Thymus (tissue), 14 donors: ENCODE measurements around the gene RPS17. TPM values are rescaled to one million over a fixed set of nuclear protein-coding genes. Genes with fewer than 3 reads are reported as not detected.

ENCODE experiments used
- DNase-seq, 9 donors: peaks; one replicate each; pipeline ENCODE4 v3.0.0-alpha.2; 2013; ENCODE audit warnings: low spot score in 9 of 9, low read depth in 6 of 9, missing footprints in 1 of 9
- H3K27ac ChIP-seq, 2 donors: one replicate each; pipeline ENCODE4 v1.5.1; 2013; ENCODE audit warnings: control low read depth in 1 of 2, low read depth in 1 of 2, low read length in 1 of 2, mild to moderate bottlenecking in 1 of 2, moderate library complexity in 1 of 2
- H3K27me3 ChIP-seq, 2 donors: one replicate each; pipeline ENCODE4 v1.5.1; 2013; ENCODE audit warnings: low read length in 1 of 2; ENCODE audit not compliant: control insufficient read depth in 2 of 2, insufficient read depth in 1 of 2
- H3K36me3 ChIP-seq, 2 donors: one replicate each; pipeline ENCODE4 v1.5.1; 2013; ENCODE audit warnings: low read length in 1 of 2, mild to moderate bottlenecking in 1 of 2, moderate library complexity in 1 of 2; ENCODE audit not compliant: control insufficient read depth in 2 of 2, insufficient read depth in 2 of 2
- H3K4me1 ChIP-seq, 2 donors: one replicate each; pipeline ENCODE4 v1.5.1; 2013; ENCODE audit warnings: low read length in 2 of 2; ENCODE audit not compliant: control insufficient read depth in 2 of 2, insufficient read depth in 2 of 2
- H3K4me3 ChIP-seq, 2 donors: one replicate each; pipeline ENCODE4 v1.5.1; 2013; ENCODE audit warnings: low read length in 2 of 2, control low read depth in 1 of 2, mild to moderate bottlenecking in 1 of 2
- H3K9me3 ChIP-seq, 2 donors: one replicate each; pipeline ENCODE4 v1.5.1; 2013; ENCODE audit warnings: low read length in 1 of 2, mild to moderate bottlenecking in 1 of 2; ENCODE audit not compliant: control insufficient read depth in 2 of 2, insufficient read depth in 1 of 2
- WGBS: extraction: QIAGEN DNeasy Blood & Tissue Kit; methylation state at CpG from one replicate; pipeline ENCODE4 v1.1.7; 2013; 5-methylcytosine and 5-hydroxymethylcytosine counted together
- long read RNA-seq, 10 donors: transcript quantifications; one replicate each; lab custom pipeline, GENCODE V29; 2026
- polyA plus RNA-seq: library from polyadenylated mRNA; stranded (reverse); fragments of 200-250 nt; gene quantifications from one replicate; pipeline ENCODE4 v1.2.3, GENCODE V29; 2013
- total RNA-seq: library from RNA; stranded (reverse); fragments of 120-200 nt; gene quantifications from one replicate; pipeline ENCODE4 v1.2.4, GENCODE V29; 2013
- donor health status: healthy.

Gene RPS17
- total RNA-seq (3,581 TPM), polyA plus RNA-seq (6,434 TPM)
- long read RNA-seq, donor 1, transcript RPS17-210 (5 exons, 488 nt), result major isoform, 85 of 91 reads
- long read RNA-seq, donor 1, partial matches to known transcripts, result 5 of 91 reads
- long read RNA-seq, donor 1, other reads (novel, unspliced or antisense), result 0 of 91 reads
- long read RNA-seq, donor 2, result 0 reads
- long read RNA-seq, donor 3, transcript RPS17-204 (2 exons, 760 nt), result minor isoform, 13 of 1,586 reads
- long read RNA-seq, donor 3, transcript RPS17-203 (2 exons, 580 nt), result minor isoform, 10 of 1,586 reads
- long read RNA-seq, donor 3, transcript RPS17-209 (4 exons, 1,909 nt), result minor isoform, 12 of 1,586 reads
- long read RNA-seq, donor 3, transcript RPS17-210 (5 exons, 488 nt), result major isoform, 1,504 of 1,586 reads
- long read RNA-seq, donor 3, partial matches to known transcripts, result 41 of 1,586 reads
- long read RNA-seq, donor 3, other reads (novel, unspliced or antisense), result 0 of 1,586 reads
- long read RNA-seq, donor 4, transcript RPS17-204 (2 exons, 760 nt), result minor isoform, 9 of 439 reads
- long read RNA-seq, donor 4, transcript RPS17-210 (5 exons, 488 nt), result major isoform, 386 of 439 reads
- long read RNA-seq, donor 4, transcript RPS17-206 (3 exons, 1,877 nt), result minor isoform, 6 of 439 reads
- long read RNA-seq, donor 4, partial matches to known transcripts, result 31 of 439 reads
- long read RNA-seq, donor 4, other reads (novel, unspliced or antisense), result 0 of 439 reads
- long read RNA-seq, donor 5, transcript RPS17-209 (4 exons, 1,909 nt), result minor isoform, 14 of 1,895 reads
- long read RNA-seq, donor 5, transcript RPS17-204 (2 exons, 760 nt), result minor isoform, 16 of 1,895 reads
- long read RNA-seq, donor 5, transcript RPS17-210 (5 exons, 488 nt), result major isoform, 1,797 of 1,895 reads
- long read RNA-seq, donor 5, transcript RPS17-203 (2 exons, 580 nt), result minor isoform, 15 of 1,895 reads
- long read RNA-seq, donor 5, partial matches to known transcripts, result 44 of 1,895 reads
- long read RNA-seq, donor 5, other reads (novel, unspliced or antisense), result 0 of 1,895 reads
- long read RNA-seq, donor 6, transcript RPS17-210 (5 exons, 488 nt), result major isoform, 686 of 742 reads
- long read RNA-seq, donor 6, transcript RPS17-203 (2 exons, 580 nt), result minor isoform, 6 of 742 reads
- long read RNA-seq, donor 6, transcript RPS17-204 (2 exons, 760 nt), result minor isoform, 5 of 742 reads
- long read RNA-seq, donor 6, transcript RPS17-209 (4 exons, 1,909 nt), result minor isoform, 7 of 742 reads
- long read RNA-seq, donor 6, partial matches to known transcripts, result 36 of 742 reads
- long read RNA-seq, donor 6, other reads (novel, unspliced or antisense), result 0 of 742 reads
- long read RNA-seq, donor 7, transcript RPS17-203 (2 exons, 580 nt), result minor isoform, 6 of 646 reads
- long read RNA-seq, donor 7, transcript RPS17-210 (5 exons, 488 nt), result major isoform, 612 of 646 reads
- long read RNA-seq, donor 7, transcript RPS17-209 (4 exons, 1,909 nt), result minor isoform, 7 of 646 reads
- long read RNA-seq, donor 7, partial matches to known transcripts, result 13 of 646 reads
- long read RNA-seq, donor 7, other reads (novel, unspliced or antisense), result 0 of 646 reads
- long read RNA-seq, donor 8, transcript RPS17-210 (5 exons, 488 nt), result major isoform, 337 of 359 reads
- long read RNA-seq, donor 8, partial matches to known transcripts, result 12 of 359 reads
- long read RNA-seq, donor 8, other reads (novel, unspliced or antisense), result 0 of 359 reads
- long read RNA-seq, donor 9, transcript RPS17-210 (5 exons, 488 nt), result major isoform, 455 of 485 reads
- long read RNA-seq, donor 9, transcript RPS17-209 (4 exons, 1,909 nt), result minor isoform, 8 of 485 reads
- long read RNA-seq, donor 9, transcript RPS17-203 (2 exons, 580 nt), result minor isoform, 6 of 485 reads
- long read RNA-seq, donor 9, partial matches to known transcripts, result 12 of 485 reads
- long read RNA-seq, donor 9, other reads (novel, unspliced or antisense), result 0 of 485 reads
- long read RNA-seq, donor 10, transcript RPS17-204 (2 exons, 760 nt), result minor isoform, 5 of 560 reads
- long read RNA-seq, donor 10, transcript RPS17-210 (5 exons, 488 nt), result major isoform, 516 of 560 reads
- long read RNA-seq, donor 10, transcript RPS17-203 (2 exons, 580 nt), result minor isoform, 5 of 560 reads
- long read RNA-seq, donor 10, partial matches to known transcripts, result 28 of 560 reads
- long read RNA-seq, donor 10, other reads (novel, unspliced or antisense), result 0 of 560 reads

DNA sequence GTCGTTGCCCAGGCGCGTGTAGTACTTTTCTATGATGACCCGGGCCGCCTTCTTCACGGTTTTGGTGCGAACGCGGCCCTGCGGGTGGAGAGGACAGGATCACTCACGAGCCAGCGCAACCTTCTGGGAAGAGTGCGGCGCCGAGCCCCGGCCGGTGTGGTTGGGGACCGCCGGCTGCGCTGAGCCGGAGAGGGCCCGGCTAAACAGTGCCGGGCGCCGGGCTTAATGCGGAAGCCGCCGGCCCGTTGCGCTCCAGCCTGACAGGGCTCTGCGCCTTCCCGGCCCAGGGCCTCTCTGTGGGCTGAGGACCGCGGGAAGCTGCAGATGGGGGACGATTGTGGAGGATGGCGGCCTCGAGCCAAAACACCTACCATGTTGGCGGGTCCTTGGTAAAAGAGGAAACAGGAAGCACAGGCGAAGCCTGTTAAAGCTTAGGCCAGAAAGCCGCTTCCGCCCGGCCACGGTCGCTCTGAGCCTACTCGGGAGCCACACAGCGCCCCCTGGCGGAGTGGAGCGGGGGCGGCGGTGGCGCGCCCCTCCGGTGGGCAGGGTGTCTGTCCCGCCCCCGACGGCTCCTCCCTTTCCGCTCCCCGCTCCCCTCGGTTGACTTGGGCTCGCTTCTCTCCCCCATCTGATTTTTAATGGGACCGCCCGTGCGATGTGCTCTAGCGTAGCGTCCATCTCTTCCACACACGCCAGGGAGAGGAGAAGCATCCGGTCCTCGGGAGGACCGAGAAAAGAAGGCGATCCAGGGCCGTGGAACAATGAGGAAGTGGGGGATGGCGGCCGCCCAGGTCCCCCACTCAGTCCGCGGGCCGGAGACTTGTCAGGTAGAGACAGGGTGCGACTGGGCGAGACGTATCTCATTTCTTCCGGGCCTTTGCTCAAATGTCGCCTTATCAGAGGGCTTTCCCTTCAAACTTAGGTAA is at the start of gene RPS17:
Gene RPS17, minus strand, starts transcription at position 403 of the 929 bp plus-strand sequence. Its CDS starts 29 bp downstream, at position 374.
- peak; percentile 92 to 98 (median 96) for DNase-seq
- peak within 1 kb of the TSS; percentile 87 to 94 for H3K27ac ChIP-seq
- peaks cover 32 to 37% of the 10 kb centered on the region in 2 donors for H3K36me3 ChIP-seq
- H3K4me1 ChIP-seq, result peaks cover 13 to 28% of the 10 kb centered on the region in 2 donors
- H3K27me3 ChIP-seq, result peaks cover 2 to 4% of the 10 kb centered on the region in 2 donors
- peak within 1 kb of the TSS; percentile 86 to 93 for H3K4me3 ChIP-seq
- WGBS, result under 1% methylated on average over 81 of the region's 81 CpGs
- H3K9me3 ChIP-seq, result no peaks in the 10 kb centered on the region

DNA sequence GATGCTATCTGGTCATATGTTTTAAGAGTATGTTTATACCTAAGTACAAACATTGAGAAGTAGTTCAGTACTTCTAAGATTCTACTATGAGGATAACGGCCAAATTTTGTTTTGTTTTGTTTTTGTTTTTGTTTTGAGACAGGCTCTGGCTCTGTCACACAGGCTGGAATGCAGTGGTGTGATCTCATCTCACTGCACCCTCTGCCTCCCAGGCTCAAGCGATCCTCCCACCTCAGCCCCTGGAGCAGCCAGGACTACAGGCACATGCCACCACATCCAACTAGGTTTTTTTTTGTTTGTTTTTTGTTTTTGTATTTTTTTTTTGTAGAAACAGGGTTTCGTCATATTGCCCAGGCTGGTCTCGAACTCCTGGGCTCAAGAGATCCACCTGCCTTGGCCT is 47.5 kb upstream of the RPS17 start:
- DNase-seq, result no peak
- H3K27ac ChIP-seq, result no peak overlapping the region
- H3K27me3 ChIP-seq, result no peaks in the 10 kb centered on the region
- H3K36me3 ChIP-seq, result no peaks in the 10 kb centered on the region
- H3K4me1 ChIP-seq, result no peaks in the 10 kb centered on the region
- H3K9me3 ChIP-seq, result no peaks in the 10 kb centered on the region
- WGBS, result 84% methylated on average over 4 of the region's 4 CpGs
- no peak overlapping the region for H3K4me3 ChIP-seq

DNA sequence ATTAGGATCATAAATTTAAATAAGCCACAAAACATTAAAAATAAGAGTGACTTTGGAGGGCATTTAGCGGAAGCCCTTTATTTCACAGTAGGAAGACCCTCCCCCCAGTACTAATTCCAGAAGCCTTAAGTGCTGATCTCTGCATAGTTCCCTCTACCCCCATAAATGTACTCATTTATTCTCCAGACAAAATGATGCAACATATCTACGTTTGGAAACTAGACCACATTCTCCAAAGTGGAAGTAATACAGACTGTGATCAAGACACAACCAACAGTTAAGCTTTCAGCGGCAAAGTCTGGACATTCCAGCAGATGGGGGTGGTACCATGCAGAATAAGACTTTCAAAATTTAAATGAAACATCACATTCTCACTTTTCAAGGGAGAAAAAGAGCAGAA is 44.8 kb upstream of the RPS17 start:
- no peaks in the 10 kb centered on the region for H3K27me3 ChIP-seq
- H3K4me1 ChIP-seq, result no peaks in the 10 kb centered on the region
- H3K36me3 ChIP-seq, result no peaks in the 10 kb centered on the region
- no peak for DNase-seq
- H3K4me3 ChIP-seq, result no peak overlapping the region
- H3K27ac ChIP-seq, result no peak overlapping the region
- 66% methylated on average over 3 of the region's 3 CpGs for WGBS
- H3K9me3 ChIP-seq, result no peaks in the 10 kb centered on the region

- H3K27ac ChIP-seq, result no peak overlapping the region
- no peaks in the 10 kb centered on the region for H3K9me3 ChIP-seq
- WGBS, result 90% methylated on average over 2 of the region's 2 CpGs
- DNase-seq, result no peak
- H3K36me3 ChIP-seq, result no peaks in the 10 kb centered on the region
- no peaks in the 10 kb centered on the region for H3K4me1 ChIP-seq
- no peaks in the 10 kb centered on the region for H3K27me3 ChIP-seq
- no peak overlapping the region for H3K4me3 ChIP-seq
Observed at GRCh38 chr15:82580713-82581112, 40.5 kb upstream of the RPS17 start.

GRCh38 chr15:82575335-82575734 is 35.1 kb upstream of the RPS17 start:
- Histone ChIP-seq H3K36me3 (no peaks in the 10 kb centered on the region), H3K27me3 (peaks cover 0 to 24% of the 10 kb centered on the region in 2 donors), H3K4me1 (no peaks in the 10 kb centered on the region), H3K9me3 (no peaks in the 10 kb centered on the region), H3K27ac (no peak overlapping the region), H3K4me3 (no peak overlapping the region)
- no peak for DNase-seq
- whole genome bisulfite sequencing, result 78% methylated on average over 3 of the region's 3 CpGs

GRCh38 chr15:82572986-82573385 is 32.7 kb upstream of the RPS17 start:
- peaks cover 0 to 29% of the 10 kb centered on the region in 2 donors for H3K27me3 ChIP-seq
- no peak for DNase-seq
- H3K27ac ChIP-seq, result no peak overlapping the region
- no peaks in the 10 kb centered on the region for H3K4me1 ChIP-seq
- H3K9me3 ChIP-seq, result no peaks in the 10 kb centered on the region
- H3K4me3 ChIP-seq, result no peak overlapping the region
- H3K36me3 ChIP-seq, result no peaks in the 10 kb centered on the region
- WGBS, result 86% methylated on average over 3 of the region's 3 CpGs

DNA sequence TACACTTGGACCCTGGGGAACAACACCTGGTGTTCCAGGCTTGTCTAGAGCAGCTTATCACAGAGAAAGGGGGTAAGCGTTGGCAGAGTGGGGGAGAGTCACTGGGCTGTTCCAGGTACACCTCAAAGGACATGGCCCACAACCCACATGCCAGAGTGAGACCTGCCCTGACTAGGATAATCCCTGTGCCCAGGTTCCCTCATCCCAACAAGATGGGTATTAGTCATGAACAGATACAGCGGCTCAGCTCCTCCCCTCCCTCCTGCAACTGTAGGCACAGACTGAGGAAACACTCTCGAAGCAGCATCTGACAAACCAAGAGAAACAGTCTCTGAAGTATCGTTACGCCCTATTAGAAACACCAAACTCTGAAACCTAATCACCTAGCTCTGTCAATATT is 32.1 kb upstream of the RPS17 start:
- 95% methylated on average over 5 of the region's 5 CpGs for WGBS
- Histone ChIP-seq H3K36me3 (no peaks in the 10 kb centered on the region), H3K4me1 (no peaks in the 10 kb centered on the region), H3K27ac (no peak overlapping the region), H3K27me3 (peaks cover 0 to 29% of the 10 kb centered on the region in 2 donors), H3K9me3 (no peaks in the 10 kb centered on the region), H3K4me3 (no peak overlapping the region)
- DNase-seq, result no peak
